IMR-90 (cell line): ENCODE data around the gene OTOGL. TPM values are rescaled to one million over a fixed set of nuclear protein-coding genes. Genes with fewer than 3 reads are reported as not detected.

Experiments used
- ATAC-seq: fragments of 200-7000 bp; cut with Tn5 transposase; 2 replicates; pipeline ENCODE4 v1.9.1; 2020; ENCODE audit warnings: low read depth, mild to moderate bottlenecking, moderate library complexity
- BruUV-seq: library from RNA; stranded (reverse); fragments of 400-500 nt; replicated peaks from 2 replicates; lab custom pipeline; 2021; lab: Mats Ljungman, UMichigan
- CTCF ChIA-PET: fragments of 300-600 bp; formaldehyde crosslinking; extraction: SDS; loops from one replicate; lab custom pipeline; 2021; ENCODE audit warnings: antibody characterized with exemption; lab: Yijun Ruan, JAX
- POLR2A ChIA-PET: fragments of 300-600 bp; sonication (Branson Sonifier 250); formaldehyde crosslinking; loops from one replicate; lab custom pipeline; 2022; ENCODE audit warnings: antibody characterized with exemption; ENCODE audit not compliant: unreplicated experiment; lab: Charles Lee
- DNase-seq: peaks from one replicate; pipeline ENCODE4 v3.0.0; 2013
- H2AFZ ChIP-seq: replicated peaks from 2 replicates; pipeline ENCODE3; 2013; ENCODE audit warnings: low read length, mild to moderate bottlenecking; ENCODE audit not compliant: poor library complexity
- H2AK5ac ChIP-seq: 2 replicates; pipeline ENCODE4 v1.6.1; 2013; ENCODE audit warnings: low read depth, low read length, inconsistent platforms
- H2AK9ac ChIP-seq: replicated peaks from 2 replicates; pipeline ENCODE3; 2013; ENCODE audit warnings: mild to moderate bottlenecking, low read depth, low read length, moderate library complexity; ENCODE audit not compliant: poor library complexity
- H2BK120ac ChIP-seq: 2 replicates; pipeline ENCODE4 v1.6.1; 2013; ENCODE audit warnings: low read depth, low read length, inconsistent platforms
- H2BK15ac ChIP-seq: 3 replicates; pipeline ENCODE4 v1.6.1; 2013; ENCODE audit warnings: low read depth, low read length, inconsistent platforms
- H2BK20ac ChIP-seq: 2 replicates; pipeline ENCODE4 v1.6.1; 2013; ENCODE audit warnings: low read depth, mild to moderate bottlenecking, inconsistent platforms, low read length, moderate library complexity
- H2BK5ac ChIP-seq: 2 replicates; pipeline ENCODE4 v1.6.1; 2013; ENCODE audit warnings: mild to moderate bottlenecking, low read depth, low read length, inconsistent platforms; ENCODE audit not compliant: poor library complexity, severe bottlenecking
- H3K14ac ChIP-seq: replicated peaks from 2 replicates; pipeline ENCODE4 v1.6.1; 2013; ENCODE audit warnings: low read depth, low read length, inconsistent platforms
- H3K18ac ChIP-seq: 2 replicates; pipeline ENCODE4 v1.6.1; 2013; ENCODE audit warnings: low read depth, low read length, control low read depth
- H3K23ac ChIP-seq: 2 replicates; pipeline ENCODE4 v1.6.1; 2013; ENCODE audit warnings: low read depth, low read length, inconsistent platforms
- H3K27ac ChIP-seq: 2 replicates; pipeline ENCODE4 v1.5.1; 2013; ENCODE audit warnings: mild to moderate bottlenecking, control low read depth, low read length; ENCODE audit not compliant: insufficient read depth
- H3K27me3 ChIP-seq: 2 replicates; pipeline ENCODE4 v1.6.1; 2013; ENCODE audit warnings: low read length; ENCODE audit not compliant: control insufficient read depth, insufficient read depth
- H3K36me3 ChIP-seq: 2 replicates; pipeline ENCODE4 v1.6.1; 2013; ENCODE audit warnings: low read length, mixed read lengths; ENCODE audit not compliant: control insufficient read depth, insufficient read depth
- H3K4ac ChIP-seq: 2 replicates; pipeline ENCODE4 v1.6.1; 2013; ENCODE audit warnings: low read depth, low read length, inconsistent platforms
- H3K4me1 ChIP-seq: 2 replicates; pipeline ENCODE4 v1.6.1; 2013; ENCODE audit warnings: low read length, mixed read lengths; ENCODE audit not compliant: control insufficient read depth, insufficient read depth
- H3K4me2 ChIP-seq: 2 replicates; pipeline ENCODE4 v1.6.1; 2013; ENCODE audit warnings: low read depth, mild to moderate bottlenecking, control low read depth, low read length, moderate library complexity
- H3K4me3 ChIP-seq: 2 replicates; pipeline ENCODE4 v1.5.1; 2013; ENCODE audit warnings: low read depth, mild to moderate bottlenecking, control low read depth, low read length, moderate library complexity; ENCODE audit not compliant: insufficient read depth
- H3K56ac ChIP-seq: 2 replicates; pipeline ENCODE4 v1.6.1; 2013; ENCODE audit warnings: low read length, inconsistent platforms; ENCODE audit not compliant: insufficient read depth; ENCODE audit errors: extremely low read depth
- H3K79me1 ChIP-seq, 2 experiments: 2 replicates each; pipeline ENCODE4 v1.6.1; 2013; ENCODE audit warnings: low read length in 2 of 2, inconsistent platforms in 1 of 2, low read depth in 1 of 2
- H3K9ac ChIP-seq: 2 replicates; pipeline ENCODE4 v1.6.1; 2013; ENCODE audit warnings: low read depth, low read length, control low read depth
- H3K9me1 ChIP-seq: 2 replicates; pipeline ENCODE4 v1.6.1; 2013; ENCODE audit warnings: low read length, inconsistent platforms; ENCODE audit not compliant: insufficient read depth
- H3K9me3 ChIP-seq: 2 replicates; pipeline ENCODE4 v1.6.1; 2013; ENCODE audit warnings: low read length; ENCODE audit not compliant: control insufficient read depth, insufficient read depth
- H4K20me1 ChIP-seq: 2 replicates; pipeline ENCODE4 v1.6.1; 2013; ENCODE audit warnings: low read length, inconsistent platforms; ENCODE audit not compliant: insufficient read depth
- H4K5ac ChIP-seq: 2 replicates; pipeline ENCODE4 v1.6.1; 2013; ENCODE audit warnings: mild to moderate bottlenecking, low read depth, low read length, control low read depth
- H4K8ac ChIP-seq, 2 experiments: 2 replicates each; pipeline ENCODE4 v1.6.1; 2013; ENCODE audit warnings: low read depth in 2 of 2, low read length in 2 of 2, control low read depth in 1 of 2, inconsistent platforms in 1 of 2
- H4K91ac ChIP-seq: 2 replicates; pipeline ENCODE4 v1.6.1; 2013; ENCODE audit warnings: low read depth, low read length, inconsistent platforms; ENCODE audit not compliant: insufficient read depth
- BHLHE40 ChIP-seq: fragments of 150-350 bp; IDR thresholded peaks from 2 replicates; pipeline ENCODE4 v1.6.1; 2016; ENCODE audit warnings: mild to moderate bottlenecking, low read depth, low read length
- CEBPB ChIP-seq: IDR thresholded peaks from 2 replicates; pipeline ENCODE4 v1.6.1; 2012; ENCODE audit warnings: low read depth, low read length, improper control_type of control experiment
- CHD1 ChIP-seq: IDR thresholded peaks from 2 replicates; pipeline ENCODE4 v1.6.1; 2012; ENCODE audit warnings: low read depth, low read length, improper control_type of control experiment
- FOS ChIP-seq: fragments of 150-350 bp; IDR thresholded peaks from 2 replicates; pipeline ENCODE4 v1.6.1; 2016; ENCODE audit warnings: low read depth, low read length
- MAFK ChIP-seq: IDR thresholded peaks from 2 replicates; pipeline ENCODE4 v1.6.1; 2012; ENCODE audit warnings: low read depth, low read length, improper control_type of control experiment
- MAZ ChIP-seq: IDR thresholded peaks from 2 replicates; pipeline ENCODE4 v1.6.1; 2012; ENCODE audit warnings: low read depth, mild to moderate bottlenecking, low read length, improper control_type of control experiment, moderate library complexity, borderline replicate concordance
- MXI1 ChIP-seq: IDR thresholded peaks from 2 replicates; pipeline ENCODE4 v1.6.1; 2012; ENCODE audit warnings: low read depth, mild to moderate bottlenecking, low read length, moderate library complexity, borderline replicate concordance
- NFE2L2 ChIP-seq: fragments of 150-350 bp; IDR thresholded peaks from 2 replicates; pipeline ENCODE4 v1.6.1; 2016; ENCODE audit warnings: low read depth, mild to moderate bottlenecking, low read length
- POLR2A ChIP-seq: IDR thresholded peaks from 2 replicates; pipeline ENCODE4 v1.6.1; 2012; ENCODE audit warnings: mild to moderate bottlenecking, low read depth, low read length
- RAD21 ChIP-seq: IDR thresholded peaks from 2 replicates; pipeline ENCODE4 v1.6.1; 2012; ENCODE audit warnings: low read length, improper control_type of control experiment
- RCOR1 ChIP-seq: IDR thresholded peaks from 2 replicates; pipeline ENCODE4 v1.6.1; 2012; ENCODE audit warnings: mild to moderate bottlenecking, low read length, improper control_type of control experiment; ENCODE audit not compliant: insufficient replicate concordance
- RFX5 ChIP-seq: IDR thresholded peaks from 2 replicates; pipeline ENCODE4 v1.8.0; 2012; ENCODE audit warnings: low read depth, mild to moderate bottlenecking, low read length, moderate library complexity
- SMC3 ChIP-seq: fragments of 150-350 bp; IDR thresholded peaks from 2 replicates; pipeline ENCODE4 v1.6.1; 2016; ENCODE audit warnings: low read depth, mild to moderate bottlenecking, antibody characterized with exemption, low read length, moderate library complexity
- WGBS, 2 experiments: methylation state at CpG; one replicate each; pipeline versions ENCODE4 v1.1.5 to v1.1.7; 2013; ENCODE audit warnings: missing lambda C conversion rate in 2 of 2; ENCODE audit not compliant: insufficient read length in 1 of 2; ENCODE audit errors: extremely low coverage in 2 of 2; 5-methylcytosine and 5-hydroxymethylcytosine counted together
- dilution Hi-C: fragments of 300-500 bp; cut with HindIII; formaldehyde crosslinking; loops from one replicate; pipeline ENCODE4 v1.14.3; 2018; ENCODE audit warnings: low sequenced_read_pairs; ENCODE audit not compliant: unreplicated experiment
- in situ Hi-C: fragments of 300-500 bp; cut with MboI; formaldehyde crosslinking; loops from 3 replicates; pipeline ENCODE4 v1.14.3; 2019; ENCODE audit warnings: low sequenced_read_pairs, inconsistent platforms, mixed read lengths
- intact Hi-C: fragments of 100-400 bp; cut with micrococcal nuclease; formaldehyde crosslinking; loops from 2 replicates; pipeline ENCODE4 v1.10.0; 2022
- polyA plus RNA-seq, 3 experiments: library from polyadenylated mRNA; depleted of rRNA; stranded (reverse); fragments of >200 nt; gene quantifications; 2 replicates each; pipeline ENCODE4 v1.2.3, GENCODE V29; 2012; ENCODE audit warnings: low replicate concordance in 1 of 3
- total RNA-seq: library from RNA; depleted of rRNA; stranded (reverse); fragments of >200 nt; gene quantifications from 2 replicates; pipeline ENCODE4 v1.2.3, GENCODE V29; 2012
- TF ChIP-seq, protein P1 (sequence below): fragments of 150-350 bp; IDR thresholded peaks from 2 replicates; pipeline ENCODE4 v1.6.1; 2016; ENCODE audit warnings: low read depth, mild to moderate bottlenecking, low read length, moderate library complexity, borderline replicate concordance
- TF ChIP-seq, protein P2 (sequence below): conservative IDR thresholded peaks from 2 replicates; pipeline ENCODE4 v1.5.1; 2012; ENCODE audit warnings: mild to moderate bottlenecking, low read depth, low read length, improper control_type of control experiment
- TF ChIP-seq, protein P3 (sequence below): fragments of 150-350 bp; IDR thresholded peaks from 2 replicates; pipeline ENCODE4 v1.6.1; 2017; ENCODE audit warnings: mild to moderate bottlenecking, antibody characterized with exemption, low read length, low read depth

The OTOGL gene
- total and polyA plus RNA-seq, 2 of the 4 experiments (the other 2 are of a cell fraction): 0.10 to 0.18 TPM

DNA sequence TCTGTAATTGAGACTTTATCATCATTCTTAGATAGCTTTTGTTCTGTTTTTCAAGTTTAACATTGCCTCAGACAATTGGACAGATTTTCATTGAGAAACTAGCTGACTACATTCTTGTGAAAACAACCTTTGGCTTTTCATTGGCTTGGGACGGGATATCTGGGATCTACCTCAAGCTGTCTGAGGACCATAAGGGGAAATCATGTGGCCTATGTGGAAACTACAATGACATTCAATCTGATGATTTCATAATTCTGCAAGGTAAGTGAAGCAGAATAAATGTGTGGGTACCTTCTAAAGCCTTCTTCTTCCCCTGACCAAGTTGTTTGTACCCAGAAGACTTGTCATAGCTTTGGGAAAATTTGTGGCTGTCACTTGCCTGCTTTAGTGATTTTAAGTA lies 133.5 kb downstream of the OTOGL start:
- WGBS, 2 experiments: no CpG with 5 or more reads among the region's 1 CpG
- H4K8ac ChIP-seq: no peak overlapping the region
- no peak overlapping the region for H2BK20ac ChIP-seq
- ATAC-seq: no peak
- H2BK120ac ChIP-seq: no peak overlapping the region
- no peak overlapping the region for H3K56ac ChIP-seq
- H3K36me3 ChIP-seq: no peaks in the 10 kb centered on the region
- H3K4ac ChIP-seq: no peak overlapping the region
- POLR2A ChIA-PET: no interaction called here
- dilution Hi-C loops (no loop called here), in situ Hi-C loops (no loop called here), intact Hi-C loops (no loop called here)
- H2BK5ac ChIP-seq: no peak overlapping the region
- no peak overlapping the region for H3K4me2 ChIP-seq
- no peaks in the 10 kb centered on the region for H3K4me1 ChIP-seq
- H4K91ac ChIP-seq: no peak overlapping the region
- H2AFZ ChIP-seq: no peak overlapping the region
- H2AK9ac ChIP-seq: no peak overlapping the region
- no peaks in the 10 kb centered on the region; the same call in 1 of the 2 replicates for H3K9me1 ChIP-seq
- H2BK15ac ChIP-seq: no peak overlapping the region
- no peaks in the 10 kb centered on the region for H3K27me3 ChIP-seq
- H3K23ac ChIP-seq: no peak overlapping the region
- no peak overlapping the region for H3K18ac ChIP-seq
- CTCF ChIA-PET: interaction anchor here (0.5 kb wide), 1 partner anchor 531 kb away, joined by 10 read pairs; no protein-coding TSS in a partner anchor
- TF ChIP-seq POLR2A (no peak), MAFK (no peak), SMC3 (no peak), MAZ (no peak), BHLHE40 (no peak), MXI1 (no peak), RAD21 (no peak), CHD1 (no peak), NFE2L2 (no peak), FOS (no peak), CEBPB (no peak), RFX5 (no peak), RCOR1 (no peak)
- TF ChIP-seq, protein P1, sequence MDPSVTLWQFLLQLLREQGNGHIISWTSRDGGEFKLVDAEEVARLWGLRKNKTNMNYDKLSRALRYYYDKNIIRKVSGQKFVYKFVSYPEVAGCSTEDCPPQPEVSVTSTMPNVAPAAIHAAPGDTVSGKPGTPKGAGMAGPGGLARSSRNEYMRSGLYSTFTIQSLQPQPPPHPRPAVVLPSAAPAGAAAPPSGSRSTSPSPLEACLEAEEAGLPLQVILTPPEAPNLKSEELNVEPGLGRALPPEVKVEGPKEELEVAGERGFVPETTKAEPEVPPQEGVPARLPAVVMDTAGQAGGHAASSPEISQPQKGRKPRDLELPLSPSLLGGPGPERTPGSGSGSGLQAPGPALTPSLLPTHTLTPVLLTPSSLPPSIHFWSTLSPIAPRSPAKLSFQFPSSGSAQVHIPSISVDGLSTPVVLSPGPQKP: no peak
- TF ChIP-seq, protein P2, sequence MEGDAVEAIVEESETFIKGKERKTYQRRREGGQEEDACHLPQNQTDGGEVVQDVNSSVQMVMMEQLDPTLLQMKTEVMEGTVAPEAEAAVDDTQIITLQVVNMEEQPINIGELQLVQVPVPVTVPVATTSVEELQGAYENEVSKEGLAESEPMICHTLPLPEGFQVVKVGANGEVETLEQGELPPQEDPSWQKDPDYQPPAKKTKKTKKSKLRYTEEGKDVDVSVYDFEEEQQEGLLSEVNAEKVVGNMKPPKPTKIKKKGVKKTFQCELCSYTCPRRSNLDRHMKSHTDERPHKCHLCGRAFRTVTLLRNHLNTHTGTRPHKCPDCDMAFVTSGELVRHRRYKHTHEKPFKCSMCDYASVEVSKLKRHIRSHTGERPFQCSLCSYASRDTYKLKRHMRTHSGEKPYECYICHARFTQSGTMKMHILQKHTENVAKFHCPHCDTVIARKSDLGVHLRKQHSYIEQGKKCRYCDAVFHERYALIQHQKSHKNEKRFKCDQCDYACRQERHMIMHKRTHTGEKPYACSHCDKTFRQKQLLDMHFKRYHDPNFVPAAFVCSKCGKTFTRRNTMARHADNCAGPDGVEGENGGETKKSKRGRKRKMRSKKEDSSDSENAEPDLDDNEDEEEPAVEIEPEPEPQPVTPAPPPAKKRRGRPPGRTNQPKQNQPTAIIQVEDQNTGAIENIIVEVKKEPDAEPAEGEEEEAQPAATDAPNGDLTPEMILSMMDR: no peak
- TF ChIP-seq, protein P3, sequence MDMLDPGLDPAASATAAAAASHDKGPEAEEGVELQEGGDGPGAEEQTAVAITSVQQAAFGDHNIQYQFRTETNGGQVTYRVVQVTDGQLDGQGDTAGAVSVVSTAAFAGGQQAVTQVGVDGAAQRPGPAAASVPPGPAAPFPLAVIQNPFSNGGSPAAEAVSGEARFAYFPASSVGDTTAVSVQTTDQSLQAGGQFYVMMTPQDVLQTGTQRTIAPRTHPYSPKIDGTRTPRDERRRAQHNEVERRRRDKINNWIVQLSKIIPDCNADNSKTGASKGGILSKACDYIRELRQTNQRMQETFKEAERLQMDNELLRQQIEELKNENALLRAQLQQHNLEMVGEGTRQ: no peak
- no peak for DNase-seq
- no TSS peak for BruUV-seq
- no peak overlapping the region for H3K14ac ChIP-seq
- no peak overlapping the region for H4K5ac ChIP-seq
- no peaks in the 10 kb centered on the region for H3K79me1 ChIP-seq
- no peak overlapping the region for H3K4me3 ChIP-seq
- H3K9me3 ChIP-seq: no peaks in the 10 kb centered on the region
- H3K9ac ChIP-seq: no peak overlapping the region
- H2AK5ac ChIP-seq: no peak overlapping the region
- H4K20me1 ChIP-seq: no peaks in the 10 kb centered on the region
- no peak overlapping the region for H3K27ac ChIP-seq
